ENCODE results near the gene SLX9.
"Not testable (repeated sequence)": the region's sequence is repeated elsewhere in the genome, so short reads cannot be mapped to it uniquely, and the experiment has no call there.

Gene SLX9

GRCh38 chr21:44917446-44918106 is 22.3 kb upstream of the SLX9 start:
- DNase-seq = no peak

- DNase-seq = no peak
These were observed 21.7 kb upstream of the SLX9 start for GRCh38 chr21:44918107-44918470.

DNA sequence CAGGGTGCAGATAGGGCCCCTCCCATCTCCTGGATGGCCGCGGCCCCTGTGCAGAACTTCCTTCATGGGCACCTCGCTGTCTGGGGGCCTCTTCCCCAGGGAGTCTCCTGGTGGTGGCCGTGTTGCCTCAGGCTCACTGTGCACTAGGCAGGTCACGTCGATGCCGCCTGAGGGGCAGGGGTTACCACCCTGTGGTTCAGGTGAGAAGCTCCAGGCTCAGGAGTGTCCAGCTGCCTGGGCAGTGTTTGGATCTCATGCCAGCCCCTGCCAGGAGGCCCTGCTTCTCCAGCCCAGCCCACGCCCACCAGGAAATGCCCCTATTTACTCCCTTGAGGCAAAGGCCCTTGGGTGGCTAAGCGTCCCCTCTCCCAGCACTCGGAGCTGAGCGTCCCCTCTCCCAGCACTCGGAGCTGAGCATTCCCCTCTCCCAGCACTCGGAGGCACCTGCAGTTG is 21.2 kb upstream of the SLX9 start:
- peak; percentile 7 for DNase-seq

GRCh38 chr21:44919111-44919912 is 20.5 kb upstream of the SLX9 start:
- no peak for DNase-seq

- DNase-seq = no peak
These were observed 19.7 kb upstream of the SLX9 start for GRCh38 chr21:44919913-44920693.

DNA sequence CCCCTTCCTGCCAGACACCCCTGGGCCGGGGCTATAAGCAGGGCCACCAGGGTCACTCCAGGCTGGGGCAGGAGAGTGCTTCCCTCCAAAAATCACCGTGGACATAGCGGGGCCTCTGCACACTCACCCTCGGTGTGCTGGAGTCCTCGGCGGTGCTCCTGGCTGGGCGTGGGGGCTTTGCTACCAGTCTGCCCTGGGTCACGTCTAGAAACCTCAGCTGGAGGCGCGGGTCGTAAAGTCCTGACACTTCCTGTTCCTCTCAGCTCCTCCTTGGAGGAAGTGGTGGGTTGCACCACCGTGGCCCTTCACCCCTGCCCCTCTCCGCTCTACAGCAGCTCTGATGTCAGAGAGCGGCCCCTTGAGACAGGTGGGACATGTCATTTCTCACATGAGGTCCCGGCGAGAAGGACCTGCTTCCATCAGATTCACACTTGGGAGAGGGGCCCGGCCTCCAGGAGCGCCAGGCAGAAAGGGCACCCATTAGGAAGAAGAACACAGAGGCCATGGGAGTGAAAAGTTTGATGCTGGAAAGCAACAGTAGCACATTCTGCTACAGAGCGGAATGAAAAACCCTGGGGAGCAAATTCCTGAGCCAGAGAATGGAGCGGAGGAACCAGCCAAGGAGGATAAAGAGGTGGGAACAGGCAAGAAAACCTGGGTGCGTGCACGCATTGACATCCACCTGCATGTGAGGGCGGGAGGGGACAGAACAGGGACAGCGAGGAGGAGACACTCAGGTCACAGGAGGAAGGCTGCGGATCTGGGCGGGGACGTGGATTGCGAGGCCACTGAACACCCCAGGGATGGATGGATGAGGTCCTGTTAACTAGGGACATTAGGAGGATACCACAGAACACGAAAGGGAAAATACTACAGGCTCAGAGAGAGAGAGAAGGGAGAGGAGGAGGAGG is 18.9 kb upstream of the SLX9 start, which contains the start of gene ITGB2:
TSS of gene ITGB2 (minus strand) at position 206 of the 911 bp plus-strand sequence. CDS start 10,117 bp downstream, outside the sequence.
- DNase-seq = no peak

GRCh38 chr21:44921928-44922327 is 17.9 kb upstream of the SLX9 start:
- no peak for DNase-seq

GRCh38 chr21:44923480-44924084 is 16.2 kb upstream of the SLX9 start:
- DNase-seq = no peak

DNA sequence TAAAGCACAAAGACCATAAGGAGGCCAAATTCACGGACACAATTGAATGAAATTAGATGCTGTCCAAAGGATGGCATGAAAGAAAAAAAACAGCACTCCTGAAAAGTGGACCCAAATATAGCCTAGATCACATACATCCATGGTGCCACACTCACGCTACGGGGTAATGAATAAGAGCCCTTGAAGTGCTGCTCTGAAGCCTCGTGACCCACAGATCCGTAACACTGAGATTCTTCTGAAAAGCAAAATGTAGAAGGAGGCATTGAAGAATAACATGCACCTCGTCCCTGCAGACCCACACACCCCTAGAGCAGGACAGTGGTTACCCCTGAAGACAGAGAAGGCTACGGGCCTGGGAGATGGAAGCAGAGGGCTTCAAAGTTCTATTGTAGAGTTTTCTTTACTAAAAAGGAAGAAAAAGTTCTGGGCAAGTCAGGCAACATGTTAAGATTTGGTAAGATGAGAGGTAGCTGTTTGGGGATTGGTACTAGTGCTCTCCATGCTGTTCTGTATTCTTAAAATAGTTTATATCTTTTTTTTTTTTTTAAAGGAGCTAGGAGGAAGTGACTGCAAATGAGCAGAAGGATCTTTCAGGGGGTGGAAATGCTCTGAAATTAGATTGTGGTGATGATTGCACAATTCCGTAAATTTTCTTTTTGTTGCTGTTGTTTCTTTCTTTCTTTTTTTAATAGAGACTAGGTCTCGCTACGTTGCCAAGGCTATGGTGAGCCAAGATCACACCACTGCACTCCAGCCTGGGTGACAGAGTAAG is 15.0 kb upstream of the SLX9 start:
- no peak for DNase-seq

DNA sequence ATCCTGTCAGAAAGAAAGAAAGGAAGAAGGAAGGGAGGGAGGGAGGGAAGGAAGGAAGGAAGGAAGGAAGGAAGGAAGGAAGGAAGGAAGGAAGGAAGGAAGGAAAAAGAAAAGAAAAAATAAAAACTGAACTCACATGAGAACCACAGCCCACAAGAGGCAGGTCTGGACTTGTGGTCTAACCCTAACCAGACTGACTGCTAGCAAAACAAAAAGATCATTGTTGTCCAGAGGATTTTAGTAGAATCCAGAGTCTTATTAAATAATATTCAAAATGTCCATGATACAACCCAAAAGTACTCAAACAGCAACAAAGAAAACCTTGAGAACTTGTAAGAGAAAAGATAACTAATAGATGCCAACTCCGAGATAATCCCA is 14.5 kb upstream of the SLX9 start:
- no peak for DNase-seq

- DNase-seq = no peak
These were observed 13.3 kb upstream of the SLX9 start for GRCh38 chr21:44926331-44927101.

DNA sequence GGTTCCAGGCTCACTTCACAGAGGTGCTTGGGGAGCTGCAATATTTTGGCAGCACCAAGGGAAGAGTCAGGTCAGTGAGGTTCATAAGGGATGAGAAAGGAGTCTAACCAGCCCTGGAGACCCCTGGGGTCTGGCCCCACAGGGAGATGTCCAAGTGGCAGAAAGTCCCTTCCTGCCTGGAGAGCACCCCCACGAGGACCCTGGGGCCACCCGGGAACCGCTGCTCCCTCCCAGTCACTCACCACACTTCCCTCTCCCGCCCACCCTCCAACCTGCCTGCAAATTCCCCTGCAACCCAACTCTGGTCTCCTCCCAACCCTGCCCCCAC is 12.6 kb upstream of the SLX9 start:
- DNase-seq = no peak

DNA sequence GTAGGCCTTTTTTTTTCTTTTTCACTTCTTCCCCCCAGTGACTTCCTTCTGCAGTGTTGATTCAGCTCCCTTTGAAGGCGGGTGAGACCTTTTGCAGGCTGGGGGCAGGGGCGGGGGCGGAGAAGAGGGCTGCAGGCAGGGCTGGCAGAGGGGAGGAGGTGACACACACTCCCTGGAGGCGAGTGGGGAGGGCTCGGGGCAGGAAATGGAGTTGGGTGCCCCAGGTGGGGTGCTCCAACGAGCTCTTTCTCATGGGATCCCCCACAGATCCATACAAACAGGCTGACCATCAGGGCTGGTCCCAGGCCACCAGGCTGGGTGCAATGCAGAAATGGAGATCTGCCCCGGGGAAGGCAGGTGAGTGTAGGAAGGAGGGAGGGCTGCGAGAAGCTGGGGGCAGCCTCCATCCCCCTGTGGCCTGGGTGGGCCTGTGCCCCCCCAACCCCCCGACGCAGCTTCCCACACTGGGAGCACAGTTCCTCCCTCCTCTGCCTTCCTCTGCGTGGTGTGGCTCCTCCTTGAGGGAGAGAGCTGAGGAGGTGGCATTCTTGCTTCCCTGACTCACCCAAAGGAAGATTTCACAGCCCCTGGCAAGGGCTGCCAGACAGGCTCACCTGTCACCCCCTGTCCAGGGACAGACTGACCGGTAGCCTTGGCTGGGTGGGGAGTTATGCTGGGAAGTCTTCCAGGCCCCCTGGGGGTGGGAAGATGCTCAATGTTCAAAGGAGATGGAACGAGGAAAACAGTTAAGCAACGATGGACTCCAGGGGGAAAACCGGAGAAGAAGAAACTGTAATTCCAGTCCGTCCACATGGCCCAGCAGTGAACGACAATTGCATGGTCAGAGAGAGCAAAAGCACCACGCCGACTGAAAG is 12.0 kb upstream of the SLX9 start:
- no peak for DNase-seq

DNA sequence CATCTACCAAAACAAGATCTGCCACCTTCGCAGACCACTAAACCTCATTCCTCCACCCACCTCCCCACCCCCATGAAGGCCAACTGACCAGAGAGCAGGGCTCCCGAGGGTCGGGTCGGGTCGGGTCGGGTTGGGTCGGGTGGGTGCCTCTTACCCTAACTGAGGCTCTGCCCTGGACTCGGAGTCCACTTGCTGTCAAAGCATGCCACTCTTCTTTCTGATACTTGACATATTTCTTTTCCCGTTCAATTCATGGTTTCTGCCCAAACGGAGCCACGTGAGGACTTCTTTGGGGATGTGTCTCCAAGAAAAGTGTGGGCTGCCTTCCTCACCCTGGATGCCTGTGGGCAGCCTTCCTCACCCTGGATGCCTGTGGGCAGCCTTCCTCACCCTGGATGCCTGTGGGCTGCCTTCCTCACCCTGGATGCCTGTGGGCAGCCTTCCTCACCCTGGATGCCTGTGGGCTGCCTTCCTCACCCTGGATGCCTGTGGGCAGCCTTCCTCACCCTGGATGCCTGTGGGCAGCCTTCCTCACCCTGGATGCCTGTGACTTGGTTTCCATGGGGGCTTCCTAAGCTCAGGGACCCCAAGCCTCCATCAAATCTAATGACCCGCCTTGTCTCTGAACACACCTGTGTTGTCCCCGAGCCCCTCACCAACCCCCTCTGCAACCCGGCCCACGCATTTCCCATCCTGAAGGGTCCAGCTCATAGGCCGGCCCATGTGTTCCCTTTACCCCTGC is 11.2 kb upstream of the SLX9 start:
- not testable (repeated sequence) for DNase-seq

DNA sequence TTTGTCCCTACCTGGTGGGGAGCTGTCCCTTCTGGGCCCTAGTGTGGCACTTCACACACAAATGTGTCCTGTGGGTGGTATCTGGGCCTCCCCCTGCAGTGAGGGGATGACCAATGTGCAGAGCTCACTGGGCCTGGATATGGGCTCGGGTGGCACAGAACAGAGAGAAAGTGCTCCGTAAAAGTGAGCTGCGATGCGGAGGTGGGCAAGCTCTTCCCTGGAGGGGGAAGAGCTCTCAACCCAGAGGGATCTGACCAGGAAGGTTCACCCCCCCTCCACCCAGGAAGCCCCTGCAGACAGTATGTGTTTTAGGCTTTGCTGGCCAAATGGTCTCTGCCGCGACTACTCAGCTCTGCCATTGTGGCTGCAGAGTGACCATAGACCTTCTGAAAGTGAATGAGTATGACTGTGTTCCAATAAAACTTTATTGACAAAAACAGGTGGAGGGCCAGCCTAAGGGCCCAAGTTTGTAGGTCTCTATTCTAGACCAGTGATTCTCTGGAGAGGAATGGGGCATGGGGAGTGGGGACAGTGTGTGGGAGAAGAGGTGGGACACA is 10.5 kb upstream of the SLX9 start:
- DNase-seq = no peak

DNA sequence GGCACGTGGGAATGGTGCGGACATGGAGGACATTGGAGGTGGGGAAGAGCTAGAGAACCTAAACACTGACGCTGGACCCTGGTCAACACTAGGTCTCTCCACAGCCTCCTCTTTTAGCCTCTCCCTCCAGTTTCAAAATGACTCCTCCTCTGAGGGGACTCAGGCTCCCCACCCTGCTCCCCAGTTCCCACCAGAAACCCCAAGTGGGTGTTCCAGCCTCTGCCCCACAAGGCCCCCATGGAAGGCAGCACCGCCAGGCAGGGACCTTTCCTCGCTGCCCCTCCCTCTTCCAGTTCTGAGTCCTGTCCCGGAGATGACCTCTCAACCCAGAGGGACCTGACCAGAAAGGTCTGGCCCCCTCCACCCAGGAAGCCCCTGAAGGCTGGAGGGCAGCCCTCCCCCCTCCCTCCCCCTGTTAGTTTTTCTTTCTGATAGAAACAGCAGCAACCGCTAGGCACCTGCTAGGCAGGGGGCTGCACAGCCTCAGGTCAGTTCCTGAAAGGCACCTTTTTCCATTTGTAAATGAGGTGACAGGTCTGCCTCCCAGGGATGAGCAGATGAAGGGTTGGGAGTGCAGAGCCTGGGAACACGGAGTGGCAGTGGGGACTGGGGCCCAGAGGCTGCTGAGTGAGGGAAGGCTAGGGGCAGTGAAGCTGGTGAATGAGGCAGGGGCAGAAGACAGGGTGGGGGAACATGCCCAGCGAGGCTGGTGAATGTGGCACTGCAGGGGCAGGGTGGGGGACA is 9.9 kb upstream of the SLX9 start:
- DNase-seq = no peak

DNA sequence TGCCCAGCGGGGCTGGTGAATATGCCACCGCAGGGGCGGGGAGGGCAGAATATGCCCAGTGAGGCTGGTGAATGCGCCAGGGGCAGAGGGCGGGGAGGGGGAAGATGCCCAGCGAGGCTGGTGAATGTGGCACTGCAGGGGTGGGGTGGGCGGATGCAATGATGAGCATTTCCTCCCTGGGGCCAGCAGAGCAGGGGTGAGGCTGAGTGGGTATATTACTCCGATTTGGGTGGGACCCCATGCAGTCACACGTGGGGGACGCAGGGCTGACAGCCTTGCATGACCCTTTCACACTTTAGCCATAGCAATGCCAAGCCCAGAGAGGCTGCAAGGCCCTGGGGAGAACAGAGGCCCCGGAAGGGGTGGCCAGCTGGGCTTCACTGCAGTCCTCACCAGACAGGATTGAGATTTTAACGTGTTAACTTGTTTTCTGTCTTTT is 9.3 kb upstream of the SLX9 start:
- no peak for DNase-seq

GRCh38 chr21:44931137-44931500 is 8.7 kb upstream of the SLX9 start:
- no peak for DNase-seq
